HG03108 (cell line): ENCODE data around the gene IL1R2.

Experiments used
- ATAC-seq: cut with Tn5 transposase; IDR thresholded peaks from one replicate; pipeline ENCODE4 v1.9.1; 2021; ENCODE audit warnings: moderate library complexity; ENCODE audit not compliant: unreplicated experiment

IL1R2 gene

GRCh38 chr2:101974663-101975062, 17.1 kb upstream of the IL1R2 start:
- ATAC-seq, result no peak

GRCh38 chr2:101975171-101975870, 16.4 kb upstream of the IL1R2 start:
- ATAC-seq, result no peak

DNA sequence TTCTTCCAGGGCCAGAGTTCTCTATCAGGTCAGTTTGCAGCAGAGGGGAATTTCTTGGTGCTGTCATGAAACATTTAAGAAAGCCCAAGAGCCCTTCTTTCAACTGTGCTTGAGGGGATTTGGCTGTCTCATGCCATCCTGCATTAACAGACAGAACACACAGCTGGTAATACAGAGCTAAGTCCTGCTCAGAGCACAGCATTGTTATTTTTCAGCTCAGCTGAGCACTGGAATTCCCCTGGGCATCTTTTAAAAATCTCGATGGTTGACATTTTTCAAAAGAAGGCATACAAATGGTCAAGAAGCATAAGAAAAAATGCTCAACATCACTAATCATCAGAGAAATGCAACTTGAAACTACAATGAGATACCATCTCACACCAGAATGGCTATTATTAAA, 14.9 kb upstream of the IL1R2 start:
- no peak for ATAC-seq

GRCh38 chr2:101980368-101980767, 11.4 kb upstream of the IL1R2 start:
- no peak for ATAC-seq

DNA sequence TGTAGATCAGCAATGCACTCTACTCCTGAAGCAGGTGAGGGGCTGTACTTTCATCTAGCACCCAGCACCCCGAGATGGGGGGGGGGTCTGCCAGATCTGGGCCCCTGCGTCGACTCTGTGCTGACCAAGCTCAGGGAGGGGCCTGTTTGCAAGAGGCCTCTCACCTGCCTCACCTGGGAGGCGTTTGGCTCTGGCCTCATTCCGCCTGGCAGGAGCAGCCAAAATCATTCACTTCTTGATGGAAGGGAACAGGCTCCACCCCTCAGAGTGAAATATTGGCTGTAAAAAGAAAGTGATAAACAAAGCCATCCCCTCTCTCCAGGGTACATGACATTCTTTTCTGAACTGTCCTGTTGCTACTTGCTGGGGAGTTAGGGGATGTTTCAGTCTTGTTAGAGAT, 10.7 kb upstream of the IL1R2 start:
- ATAC-seq, result no peak

GRCh38 chr2:101981504-101981903, 10.3 kb upstream of the IL1R2 start:
- ATAC-seq, result no peak

DNA sequence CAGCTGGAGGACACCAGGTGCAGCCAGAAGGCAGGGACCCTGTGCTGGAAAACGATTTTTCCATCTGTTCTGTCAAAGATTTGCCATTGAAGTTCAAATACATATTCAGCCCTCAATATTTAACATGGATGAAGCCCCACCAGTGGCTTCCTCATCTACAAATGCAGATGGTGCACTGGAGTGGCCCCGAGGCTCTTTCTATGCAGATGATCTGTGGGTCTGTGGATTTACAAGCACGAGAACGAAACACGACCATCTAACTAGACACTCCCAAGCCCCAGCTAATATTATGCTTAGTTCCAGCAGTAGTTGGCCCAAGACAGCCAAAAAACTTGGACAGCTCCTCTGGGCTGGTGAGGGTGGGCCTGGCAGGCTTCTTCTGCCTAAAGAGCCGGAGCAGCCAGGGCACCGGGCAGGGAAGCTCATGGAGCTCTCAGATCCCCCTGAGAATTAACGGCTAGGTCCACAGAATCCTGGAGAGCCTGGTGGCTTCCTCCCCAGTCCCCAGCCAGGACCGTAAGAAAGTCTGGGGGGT, 9.2 kb upstream of the IL1R2 start:
- ATAC-seq, result no peak

DNA sequence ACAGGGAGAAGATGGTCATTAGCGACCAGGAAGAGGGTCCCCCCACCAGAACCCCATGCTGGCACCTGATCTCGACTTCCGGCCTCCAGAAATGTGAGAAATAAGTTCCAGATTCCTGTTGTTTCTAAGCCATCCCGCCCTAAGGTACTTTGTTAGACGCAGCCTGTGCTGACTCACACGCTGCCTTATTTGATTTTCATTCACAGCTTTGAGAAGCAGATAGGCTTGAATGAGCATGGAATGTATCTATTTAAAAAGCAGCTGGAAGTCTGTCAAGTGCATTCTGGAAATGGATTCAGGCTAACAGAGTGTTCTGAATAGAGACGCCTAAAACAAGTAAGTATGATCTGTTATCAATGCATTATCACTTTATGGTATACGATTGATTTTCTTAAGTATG, 8.3 kb upstream of the IL1R2 start:
- ATAC-seq, result no peak

DNA sequence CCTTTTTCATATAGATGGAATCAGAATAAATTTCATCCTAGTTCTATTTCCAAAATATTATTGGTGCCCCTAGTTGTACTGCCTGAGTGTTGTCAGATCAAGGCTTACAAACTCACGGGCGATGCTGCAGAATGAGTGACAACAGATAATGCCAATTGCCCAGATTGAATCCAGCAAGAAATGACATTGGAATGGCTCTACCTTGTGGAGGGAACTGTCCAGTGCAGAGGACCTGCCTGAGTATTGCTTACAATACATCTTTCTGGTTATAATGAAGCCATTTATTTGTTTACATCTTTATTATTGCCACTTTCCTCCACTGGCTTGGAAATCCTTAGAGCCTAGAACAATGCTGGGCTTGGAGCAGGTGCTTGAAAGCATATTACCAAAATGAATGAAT, 7.8 kb upstream of the IL1R2 start:
- ATAC-seq, result no peak

DNA sequence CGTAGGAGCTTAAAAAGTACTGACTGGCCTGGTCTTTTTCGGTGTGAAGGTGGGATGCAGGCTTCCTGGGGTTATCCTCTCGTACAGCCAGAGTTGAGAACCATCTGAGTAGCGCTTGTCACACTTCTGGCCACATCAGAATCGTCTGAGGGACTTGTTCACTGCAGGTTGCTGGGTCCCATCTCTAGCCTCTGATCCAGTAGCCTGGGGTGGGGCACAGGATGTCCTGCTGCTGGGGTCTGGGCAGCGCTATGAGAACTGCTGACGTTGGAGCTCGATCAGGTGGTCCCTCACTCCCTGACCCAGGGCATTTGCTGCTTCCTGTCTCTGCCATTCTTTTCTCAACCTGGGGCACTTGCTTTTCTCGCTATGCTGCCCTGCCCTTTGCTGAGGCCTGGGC, 7.1 kb upstream of the IL1R2 start:
- ATAC-seq, result no peak

DNA sequence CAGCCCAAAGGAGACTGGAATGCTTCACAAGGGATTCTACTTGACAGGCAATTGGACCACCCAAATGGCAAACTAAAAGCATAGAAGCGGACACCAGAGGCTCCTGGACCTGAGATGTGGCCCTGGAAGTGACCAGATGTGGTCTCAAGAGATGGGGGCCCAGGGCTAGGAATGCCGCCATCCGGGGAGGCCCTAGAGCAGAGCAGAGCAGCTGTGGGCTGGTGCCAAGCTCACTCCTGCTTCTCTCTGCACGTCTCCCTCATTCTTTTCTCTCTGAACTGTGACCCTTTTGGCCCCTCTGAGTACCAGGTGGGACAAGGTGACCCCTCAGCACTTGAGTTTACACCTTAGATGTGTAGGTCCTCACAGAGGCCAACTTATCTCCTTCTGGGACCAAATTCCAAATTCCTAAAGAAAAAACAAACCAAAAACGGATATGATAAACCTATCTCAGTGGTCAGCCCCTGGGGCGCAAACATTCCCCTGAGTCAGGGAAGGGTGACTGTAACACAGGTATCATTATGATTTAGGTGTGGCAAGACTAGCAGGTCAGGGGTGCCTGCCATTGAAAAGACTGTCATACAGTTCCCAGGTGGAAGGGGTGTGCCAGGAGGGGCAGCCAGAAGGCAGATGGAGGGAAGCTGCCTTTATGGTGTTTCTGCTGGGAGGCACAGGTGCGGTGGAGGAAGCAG, 6.5 kb upstream of the IL1R2 start:
- no peak for ATAC-seq

- ATAC-seq, result no peak
Observed at GRCh38 chr2:101985793-101986164, 6.0 kb upstream of the IL1R2 start.

DNA sequence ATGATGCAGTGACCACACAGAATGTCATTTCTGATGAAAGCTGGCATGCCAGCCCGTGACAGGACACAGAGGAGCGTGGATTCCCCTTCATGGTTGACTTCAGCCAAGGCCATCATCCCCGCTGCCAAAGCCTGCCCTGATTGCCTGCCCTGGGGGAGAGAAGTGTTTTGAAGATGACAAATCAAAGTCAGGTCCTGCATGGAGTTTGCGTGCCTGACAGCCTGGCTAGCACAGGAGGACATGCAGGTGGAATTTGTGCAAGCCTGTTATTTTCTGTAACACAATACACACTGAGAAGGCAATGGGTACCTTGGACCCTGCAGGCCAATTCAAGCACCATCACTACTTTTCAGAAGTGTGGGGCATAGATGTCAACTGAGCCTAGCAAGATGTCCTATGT, 5.4 kb upstream of the IL1R2 start:
- no peak for ATAC-seq

DNA sequence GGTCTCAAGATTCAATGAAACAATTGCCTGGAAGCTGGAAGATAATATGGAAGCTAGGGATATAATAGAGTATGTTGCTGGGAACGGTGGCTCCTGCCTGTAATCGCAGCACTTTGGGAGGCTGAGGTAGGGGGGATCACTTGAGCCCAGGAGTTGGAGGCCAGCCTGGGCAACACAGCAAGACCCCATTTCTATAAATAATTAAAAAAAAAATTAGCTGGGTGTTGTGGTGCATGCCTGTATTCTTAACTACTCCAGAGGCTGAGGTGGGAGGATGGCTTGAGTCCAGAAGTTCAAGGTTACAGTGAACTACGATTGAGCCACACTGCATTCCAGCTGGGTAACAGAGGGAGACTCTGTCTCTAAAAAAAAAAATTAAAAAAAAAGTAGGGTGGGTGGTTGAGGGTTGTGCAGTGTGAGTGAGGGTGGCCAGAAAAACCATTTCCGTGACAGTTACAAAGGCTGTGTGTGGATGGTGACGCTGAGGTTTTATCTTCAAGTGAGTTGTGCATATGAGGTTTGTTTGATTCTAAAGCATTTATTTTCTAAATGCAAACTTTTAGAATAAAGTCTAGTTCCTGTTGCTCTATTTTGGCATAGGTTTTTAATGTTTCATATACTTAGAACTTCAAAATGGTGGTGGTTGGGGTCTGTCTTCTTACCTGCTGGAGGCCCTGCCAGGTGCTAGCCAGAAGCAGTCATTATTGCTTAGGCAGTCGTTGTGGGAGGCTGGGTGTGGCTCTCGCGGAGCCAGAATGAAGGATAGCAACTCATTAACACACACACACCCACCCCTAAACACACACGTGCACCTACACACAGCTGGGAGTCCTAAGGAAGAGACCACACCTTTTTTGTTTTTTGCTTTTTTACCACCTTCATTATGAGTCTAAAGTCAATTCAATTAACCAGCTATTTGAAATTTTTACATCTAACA, 4.7 kb upstream of the IL1R2 start:
- ATAC-seq, result no peak

DNA sequence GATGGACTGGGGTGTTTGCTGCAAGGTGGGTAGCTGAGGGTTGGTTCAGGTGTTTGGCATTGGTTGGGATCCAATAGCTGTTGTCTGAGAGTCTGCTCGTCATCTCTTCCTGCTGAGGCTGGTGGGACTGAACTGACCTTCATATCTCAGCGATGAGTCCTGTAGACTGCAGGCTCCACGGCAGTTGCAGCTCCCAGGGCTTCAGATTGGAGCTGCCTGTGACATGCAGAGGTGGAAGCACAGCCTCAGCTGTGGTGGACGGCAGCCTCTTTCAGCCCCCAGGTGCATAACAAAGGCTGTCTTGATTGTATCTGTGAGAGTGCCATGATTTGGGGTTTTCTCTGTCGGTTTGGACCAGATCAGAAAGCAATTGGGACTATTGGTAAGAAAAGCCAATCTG, 3.9 kb upstream of the IL1R2 start:
- no peak for ATAC-seq

DNA sequence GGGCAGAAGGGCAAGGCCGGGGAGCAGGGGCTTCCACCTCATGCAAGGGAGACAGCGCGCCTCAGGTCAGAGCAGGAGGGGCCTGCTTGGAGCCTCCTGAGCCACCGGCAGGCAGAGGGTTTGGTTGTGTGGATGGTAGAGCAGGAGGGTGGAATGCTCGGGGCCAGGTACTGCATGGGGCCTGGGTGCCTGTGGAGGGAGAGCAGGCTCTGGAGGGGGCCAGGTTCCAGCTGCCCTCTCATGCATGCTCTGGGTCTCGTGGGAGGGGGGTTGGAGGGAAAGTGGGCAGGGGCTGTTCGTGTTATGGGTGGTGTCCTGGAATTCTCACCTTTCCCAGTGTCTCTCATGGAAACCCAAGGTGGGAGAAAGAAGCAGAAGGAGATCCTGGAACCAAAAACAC, 3.2 kb upstream of the IL1R2 start:
- no peak for ATAC-seq

GRCh38 chr2:101989740-101990460, 1.9 kb upstream of the IL1R2 start:
- ATAC-seq, result no peak

- ATAC-seq, result no peak
Observed at GRCh38 chr2:101993772-101994171, 2.0 kb downstream of the IL1R2 start.

- ATAC-seq, result no peak
Observed at GRCh38 chr2:101995019-101995418, 3.3 kb downstream of the IL1R2 start.

DNA sequence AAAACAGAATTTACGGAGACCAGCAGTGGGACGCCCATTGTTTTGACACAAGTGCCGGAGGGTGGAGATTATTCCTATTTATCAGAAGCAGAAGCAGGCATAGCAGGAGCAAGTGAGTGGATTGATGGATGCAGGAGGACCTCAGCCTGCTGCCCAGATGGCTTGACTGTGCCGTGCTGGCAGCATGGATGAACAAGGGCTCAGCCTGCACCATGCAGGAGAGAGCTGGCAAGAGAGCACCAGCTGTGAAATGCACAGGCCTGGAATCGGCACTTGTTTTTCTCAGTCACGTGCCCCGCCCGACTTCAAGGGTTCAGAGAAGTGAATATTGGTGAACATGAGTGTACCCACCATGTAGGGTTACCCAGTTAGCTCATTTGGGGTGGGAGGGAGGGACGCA, 4.0 kb downstream of the IL1R2 start:
- no peak for ATAC-seq

DNA sequence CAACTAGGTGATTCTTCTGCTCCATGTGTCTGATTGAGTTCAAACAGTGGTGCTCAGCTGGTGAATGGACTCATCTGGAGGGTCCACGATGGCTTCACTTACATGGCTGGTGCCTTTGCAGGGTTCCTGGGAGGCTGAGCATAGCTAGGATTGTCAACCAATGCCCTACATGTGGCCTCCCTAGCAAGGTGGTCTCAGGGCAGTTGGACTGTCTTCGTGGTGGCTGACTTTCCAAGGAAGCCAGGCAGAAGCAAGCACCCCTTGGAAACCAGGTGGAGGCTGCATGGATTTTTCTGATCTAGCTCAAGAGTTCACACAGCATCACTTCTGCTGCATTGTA, 6.8 kb downstream of the IL1R2 start:
- ATAC-seq, result no peak
